K562 (cell line): ENCODE data around the gene UPF1. TPM values are rescaled to one million over a fixed set of nuclear protein-coding genes. Genes with fewer than 3 reads are reported as not detected.

Experiments
- ATF3 ChIP-seq, 2 experiments: fragments of 450-650 bp in 1 of 2; sonication (generic) in 1 of 2; formaldehyde crosslinking in 1 of 2; IDR thresholded peaks in 1 of 2; conservative IDR thresholded peaks in 1 of 2; 2 replicates each; pipeline versions ENCODE4 v1.6.1 to v1.8.1; 2016 to 2023; ENCODE audit warnings: mild to moderate bottlenecking in 2 of 2, moderate library complexity in 2 of 2, inconsistent platforms in 1 of 2, missing genetic modification reagents in 1 of 2
- BHLHE40 ChIP-seq: IDR thresholded peaks from 2 replicates; pipeline ENCODE4 v1.6.1; 2011; ENCODE audit warnings: low read length, improper control_type of control experiment
- CBX1 ChIP-seq: sonication (generic); IDR thresholded peaks from 2 replicates; pipeline ENCODE4 v1.6.1; 2016; ENCODE audit warnings: antibody characterized with exemption, low read depth, mild to moderate bottlenecking
- CREBBP ChIP-seq: IDR thresholded peaks from one replicate; pipeline ENCODE4 v1.6.1; 2012; ENCODE audit warnings: low read depth, mild to moderate bottlenecking, control low read depth, inconsistent platforms, low read length
- DMBX1 ChIP-seq: fragments of 250-450 bp; sonication (Bioruptor Pico); IDR thresholded peaks from 2 replicates; pipeline ENCODE4 v1.8.0; 2022; ENCODE audit warnings: inconsistent platforms, mild to moderate bottlenecking, moderate library complexity, borderline replicate concordance
- E2F1 ChIP-seq: sonication (generic); formaldehyde crosslinking; IDR thresholded peaks from 2 replicates; pipeline ENCODE4 v1.8.1; 2023; ENCODE audit warnings: mild to moderate bottlenecking, missing genetic modification reagents, moderate library complexity
- EGR1 ChIP-seq: fragments of 450-650 bp; conservative IDR thresholded peaks from 2 replicates; pipeline ENCODE4 v1.6.1; 2017; ENCODE audit warnings: mild to moderate bottlenecking
- ERF ChIP-seq: fragments of 450-650 bp; formaldehyde crosslinking; IDR thresholded peaks from 2 replicates; pipeline ENCODE4 v1.4.0; 2020; ENCODE audit warnings: mild to moderate bottlenecking, mixed read lengths
- HES1 ChIP-seq: fragments of 450-650 bp; IDR thresholded peaks from 2 replicates; pipeline ENCODE4 v1.6.1; 2016; ENCODE audit warnings: low read depth, mild to moderate bottlenecking, moderate library complexity
- MITF ChIP-seq: IDR thresholded peaks from 2 replicates; pipeline ENCODE4 v1.6.1; 2014; ENCODE audit warnings: antibody characterized with exemption
- RBM39 ChIP-seq: fragments of 200-400 bp; formaldehyde crosslinking; optimal IDR thresholded peaks from 2 replicates; pipeline ENCODE3; 2018; ENCODE audit warnings: low read depth, low read length
- SRSF1 ChIP-seq: fragments of 200-400 bp; formaldehyde crosslinking; IDR thresholded peaks from 2 replicates; pipeline ENCODE4 v1.6.1; 2017; ENCODE audit warnings: mild to moderate bottlenecking, low read depth, low read length, moderate library complexity
- ZC3H4 ChIP-seq: sonication (generic); formaldehyde crosslinking; IDR thresholded peaks from 2 replicates; pipeline ENCODE4 v1.9.0; 2021; ENCODE audit warnings: missing genetic modification reagents, borderline replicate concordance
- ZNF311 ChIP-seq: fragments of 250-450 bp; sonication (Bioruptor Pico); IDR thresholded peaks from 2 replicates; pipeline ENCODE4 v1.4.0; 2020; ENCODE audit warnings: mild to moderate bottlenecking, moderate library complexity
- ZNF609 ChIP-seq: sonication (generic); formaldehyde crosslinking; IDR thresholded peaks from 2 replicates; pipeline ENCODE4 v1.8.1; 2023; ENCODE audit warnings: missing genetic modification reagents, mild to moderate bottlenecking, borderline replicate concordance
- ZNF668 ChIP-seq: fragments of 250-450 bp; sonication (Bioruptor Pico); IDR thresholded peaks from 2 replicates; pipeline ENCODE4 v1.8.0; 2022; ENCODE audit warnings: mild to moderate bottlenecking, inconsistent platforms
- ZNF77 ChIP-seq: fragments of 250-450 bp; sonication (Bioruptor Pico); IDR thresholded peaks from 2 replicates; pipeline ENCODE4 v1.5.0; 2020
- polyA plus RNA-seq, 8 experiments: library from polyadenylated mRNA; depleted of rRNA in 4 of 8; stranded (reverse) in 5 of 8; unstranded in 3 of 8; fragments of >200 nt; fragmentation: Nextera tagmentation in 2 of 8; fragmentation: Illumina TruSeq in 1 of 8; extraction: Ambion mirVana in 2 of 8; extraction: Trizol in 1 of 8; gene quantifications; 2 replicates each; pipeline versions ENCODE4 v1.2.1 to v1.2.3, GENCODE V29; 2011 to 2014; ENCODE audit warnings: inconsistent platforms in 1 of 8, missing spikeins in 1 of 8
- total RNA-seq, 7 experiments: library from RNA; depleted of rRNA in 6 of 7; stranded (reverse); fragments of >200 nt in 6 of 7; fragmentation: Illumina TruSeq in 2 of 7; extraction: Trizol in 2 of 7; gene quantifications; 2 replicates each; pipeline versions ENCODE4 v1.2.1 to v1.2.3, GENCODE V29; 2011 to 2021; ENCODE audit warnings: low replicate concordance in 1 of 7
- TF ChIP-seq, protein P1 (sequence below): fragments of 450-650 bp; formaldehyde crosslinking; IDR thresholded peaks from 2 replicates; pipeline ENCODE4 v1.4.0; 2022; ENCODE audit warnings: mild to moderate bottlenecking, moderate library complexity

Gene UPF1
- total and polyA plus RNA-seq, 9 of the 15 experiments (the other 6 are each of a cell fraction or from before 2014, with no cell fraction given) = 0.34 to 103 (median 27.9) TPM

GRCh38 chr19:18898081-18898606 is 66.4 kb downstream of the UPF1 start (continued):
- TF ChIP-seq ZC3H4 (CRISPR knock-in tag) = no peak
- TF ChIP-seq ZNF77 = no peak
- no peak for TF ChIP-seq ATF3 (IDR thresholded peaks at IDR 0.05)
- TF ChIP-seq ATF3 (CRISPR knock-in tag; conservative IDR thresholded peaks at IDR 0.05) = no peak
- TF ChIP-seq DMBX1 (CRISPR knock-in tag) = no peak
- TF ChIP-seq RBM39 = no peak
- no peak for TF ChIP-seq CREBBP
- no peak for TF ChIP-seq E2F1
- no peak for TF ChIP-seq HES1
- no peak for TF ChIP-seq SRSF1
- peak; percentile 67 for TF ChIP-seq EGR1
- no peak for TF ChIP-seq ZNF668 (CRISPR knock-in tag)
- 0 out of 2 replicates have a peak, but pooled peaks have one; percentile 5 for TF ChIP-seq ZNF609
- no peak for TF ChIP-seq CBX1
- TF ChIP-seq, protein P1, sequence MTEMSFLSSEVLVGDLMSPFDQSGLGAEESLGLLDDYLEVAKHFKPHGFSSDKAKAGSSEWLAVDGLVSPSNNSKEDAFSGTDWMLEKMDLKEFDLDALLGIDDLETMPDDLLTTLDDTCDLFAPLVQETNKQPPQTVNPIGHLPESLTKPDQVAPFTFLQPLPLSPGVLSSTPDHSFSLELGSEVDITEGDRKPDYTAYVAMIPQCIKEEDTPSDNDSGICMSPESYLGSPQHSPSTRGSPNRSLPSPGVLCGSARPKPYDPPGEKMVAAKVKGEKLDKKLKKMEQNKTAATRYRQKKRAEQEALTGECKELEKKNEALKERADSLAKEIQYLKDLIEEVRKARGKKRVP (CRISPR knock-in tag) = no peak
- no peak for TF ChIP-seq ZNF311
- TF ChIP-seq MITF = peak; percentile 72; the same call in 1 of the 2 replicates
- TF ChIP-seq BHLHE40 = peak; percentile 93
- TF ChIP-seq ERF = 0 out of 2 replicates have a peak, but pooled peaks have one; percentile 25
